GM12878 (cell line): Measurements from ENCODE around the gene CDR2. TPM values are rescaled to one million over a fixed set of nuclear protein-coding genes. Genes with fewer than 3 reads are reported as not detected.

ENCODE experiments used
- BCL11A ChIP-seq: IDR thresholded peaks from 2 replicates; pipeline ENCODE4 v1.6.1; 2011; ENCODE audit warnings: low read depth, low read length
- CHD2 ChIP-seq: IDR thresholded peaks from 2 replicates; pipeline ENCODE4 v1.6.1; 2011; ENCODE audit warnings: low read depth, low read length, improper control_type of control experiment, borderline replicate concordance
- CTCF ChIP-seq, 3 experiments: IDR thresholded peaks in 2 of 3; conservative IDR thresholded peaks in 1 of 3; 2 replicates each; pipeline ENCODE4 v1.5.1; 2011; ENCODE audit warnings: low read depth in 3 of 3, low read length in 3 of 3, mild to moderate bottlenecking in 3 of 3, control low read depth in 2 of 3, moderate library complexity in 2 of 3, inconsistent platforms in 1 of 3, mixed read lengths in 1 of 3; ENCODE audit not compliant: control insufficient read depth in 2 of 3, insufficient read depth in 1 of 3; ENCODE audit errors: extremely low read depth in 1 of 3
- E4F1 ChIP-seq: fragments of 450-650 bp; IDR thresholded peaks from 2 replicates; pipeline ENCODE4 v1.6.1; 2018; ENCODE audit warnings: borderline replicate concordance, mild to moderate bottlenecking; ENCODE audit not compliant: partially characterized antibody
- EED ChIP-seq: sonication (generic); IDR thresholded peaks from 2 replicates; pipeline ENCODE4 v1.6.1; 2016; ENCODE audit warnings: antibody characterized with exemption, low read depth
- GABPA ChIP-seq: IDR thresholded peaks from 2 replicates; pipeline ENCODE4 v1.6.1; 2014; ENCODE audit warnings: antibody characterized with exemption, low read depth, mild to moderate bottlenecking, inconsistent platforms
- HDGF ChIP-seq: fragments of 450-650 bp; IDR thresholded peaks from 2 replicates; pipeline ENCODE4 v1.6.1; 2016; ENCODE audit warnings: antibody characterized with exemption
- JUNB ChIP-seq: IDR thresholded peaks from 2 replicates; pipeline ENCODE4 v1.6.1; 2016; ENCODE audit warnings: antibody characterized with exemption, mild to moderate bottlenecking
- KDM1A ChIP-seq: fragments of 200-600 bp; sonication (generic); IDR thresholded peaks from 2 replicates; pipeline ENCODE4 v1.6.1; 2016; ENCODE audit warnings: borderline replicate concordance
- KLF5 ChIP-seq: fragments of 450-650 bp; IDR thresholded peaks from 2 replicates; pipeline ENCODE4 v1.6.1; 2014; ENCODE audit warnings: mild to moderate bottlenecking; ENCODE audit not compliant: partially characterized antibody
- LARP7 ChIP-seq: fragments of 450-650 bp; IDR thresholded peaks from 2 replicates; pipeline ENCODE4 v1.6.1; 2017; ENCODE audit warnings: mild to moderate bottlenecking
- MEF2B ChIP-seq: fragments of 450-650 bp; IDR thresholded peaks from 2 replicates; pipeline ENCODE4 v1.6.1; 2018; ENCODE audit warnings: mild to moderate bottlenecking, moderate library complexity; ENCODE audit not compliant: partially characterized antibody, poor library complexity, severe bottlenecking
- MTA3 ChIP-seq: IDR thresholded peaks from 2 replicates; pipeline ENCODE4 v1.6.1; 2012; ENCODE audit warnings: low read length, inconsistent platforms, borderline replicate concordance
- POLR2A ChIP-seq: IDR thresholded peaks from 2 replicates; pipeline ENCODE4 v1.6.1; 2011; ENCODE audit warnings: low read depth, mild to moderate bottlenecking, low read length
- POU2F2 ChIP-seq: IDR thresholded peaks from 3 replicates; pipeline ENCODE4 v1.6.1; 2011; ENCODE audit warnings: low read depth, mild to moderate bottlenecking, low read length, borderline replicate concordance
- RFX5 ChIP-seq: IDR thresholded peaks from 2 replicates; pipeline ENCODE4 v1.6.1; 2011; ENCODE audit warnings: low read depth, low read length, improper control_type of control experiment
- SIN3A ChIP-seq: IDR thresholded peaks from 2 replicates; pipeline ENCODE4 v1.6.1; 2012; ENCODE audit warnings: low read depth, low read length, improper control_type of control experiment
- SRF ChIP-seq, 2 experiments: IDR thresholded peaks; 2 replicates each; pipeline ENCODE4 v1.6.1; 2011; ENCODE audit warnings: low read depth in 2 of 2, low read length in 2 of 2, mild to moderate bottlenecking in 1 of 2, moderate library complexity in 1 of 2
- SUPT20H ChIP-seq: IDR thresholded peaks from 2 replicates; pipeline ENCODE4 v1.6.1; 2011; ENCODE audit warnings: low read depth, mild to moderate bottlenecking, low read length, moderate library complexity, borderline replicate concordance; ENCODE audit not compliant: control insufficient read depth
- TBL1XR1 ChIP-seq: IDR thresholded peaks from 2 replicates; pipeline ENCODE4 v1.6.1; 2012; ENCODE audit warnings: low read depth, low read length, improper control_type of control experiment
- TCF3 ChIP-seq: IDR thresholded peaks from 2 replicates; pipeline ENCODE4 v1.6.1; 2012; ENCODE audit warnings: low read depth, mild to moderate bottlenecking, low read length, borderline replicate concordance; ENCODE audit not compliant: insufficient read depth
- USF2 ChIP-seq: IDR thresholded peaks from 2 replicates; pipeline ENCODE4 v1.6.1; 2011; ENCODE audit warnings: low read depth, low read length, improper control_type of control experiment, borderline replicate concordance
- ZNF217 ChIP-seq: fragments of 450-650 bp; IDR thresholded peaks from 2 replicates; pipeline ENCODE4 v1.6.1; 2017; ENCODE audit warnings: antibody characterized with exemption, mild to moderate bottlenecking
- ZZZ3 ChIP-seq: IDR thresholded peaks from 2 replicates; pipeline ENCODE4 v1.6.1; 2011; ENCODE audit warnings: low read depth; ENCODE audit not compliant: control insufficient read depth, insufficient read length
- polyA plus RNA-seq, 11 experiments: library from polyadenylated mRNA; depleted of rRNA in 4 of 11; unstranded in 6 of 11; stranded (reverse) in 5 of 11; fragments of >200 nt; fragmentation: Nextera tagmentation in 4 of 11; fragmentation: Illumina TruSeq in 1 of 11; extraction: Ambion mirVana in 4 of 11; extraction: Trizol in 1 of 11; gene quantifications; 1 replicate in 1 of 11; 2 replicates in 10 of 11; pipeline versions ENCODE4 v1.2.1 to v1.2.3, GENCODE V29; 2011 to 2016; ENCODE audit warnings: inconsistent platforms in 2 of 11, missing spikeins in 2 of 11, low read depth in 1 of 11
- total RNA-seq, 4 experiments: library from RNA; depleted of rRNA in 3 of 4; stranded (reverse); fragments of >200 nt in 3 of 4; fragmentation: Illumina TruSeq in 1 of 4; extraction: Trizol in 1 of 4; gene quantifications; 2 replicates each; pipeline versions ENCODE4 v1.2.1 to v1.2.3, GENCODE V29; 2013 to 2021

Gene CDR2
- total and polyA plus RNA-seq, 10 of the 15 experiments (the other 5 are each of a cell fraction or from before 2014, with no cell fraction given): 4.8 to 24.3 (median 19.2) TPM

GRCh38 chr16:22321340-22322001 is 52.9 kb downstream of the CDR2 start (continued):
- no peak for TF ChIP-seq JUNB
- TF ChIP-seq CHD2: no peak
- no peak for TF ChIP-seq KDM1A
- no peak for TF ChIP-seq BCL11A
- TF ChIP-seq CTCF (IDR thresholded peaks at IDR 0.05 in 2 of 3, conservative IDR thresholded peaks at IDR 0.05 in 1 of 3; ENCODE audit: control insufficient read depth in 2 of 3, extremely low read depth in 1 of 3, insufficient read depth in 1 of 3, low read depth in 3 of 3, low read length in 3 of 3): peak; percentile 83 to 95 (median 94)
- TF ChIP-seq RFX5: no peak
- no peak for TF ChIP-seq POLR2A
- no peak for TF ChIP-seq LARP7
- TF ChIP-seq SUPT20H: no peak
- no peak for TF ChIP-seq MTA3
- no peak for TF ChIP-seq GABPA
- TF ChIP-seq POU2F2: peak; percentile 61; the same call in 1 of the 3 replicates
- no peak for TF ChIP-seq USF2
- TF ChIP-seq SRF (IDR thresholded peaks at IDR 0.05; ENCODE audit: low read depth in 2 of 2, low read length in 2 of 2): no peak
- no peak for TF ChIP-seq E4F1
- no peak for TF ChIP-seq TBL1XR1
- TF ChIP-seq TCF3: no peak
- no peak for TF ChIP-seq ZNF217
- TF ChIP-seq SIN3A: 0 out of 2 replicates have a peak, but pooled peaks have one; percentile 55
- TF ChIP-seq ZZZ3: no peak
- no peak for TF ChIP-seq MEF2B
- TF ChIP-seq EED: no peak
- no peak for TF ChIP-seq KLF5
- TF ChIP-seq HDGF: no peak
